ENCODE results near the gene ATAT1.

The ATAT1 gene

DNA sequence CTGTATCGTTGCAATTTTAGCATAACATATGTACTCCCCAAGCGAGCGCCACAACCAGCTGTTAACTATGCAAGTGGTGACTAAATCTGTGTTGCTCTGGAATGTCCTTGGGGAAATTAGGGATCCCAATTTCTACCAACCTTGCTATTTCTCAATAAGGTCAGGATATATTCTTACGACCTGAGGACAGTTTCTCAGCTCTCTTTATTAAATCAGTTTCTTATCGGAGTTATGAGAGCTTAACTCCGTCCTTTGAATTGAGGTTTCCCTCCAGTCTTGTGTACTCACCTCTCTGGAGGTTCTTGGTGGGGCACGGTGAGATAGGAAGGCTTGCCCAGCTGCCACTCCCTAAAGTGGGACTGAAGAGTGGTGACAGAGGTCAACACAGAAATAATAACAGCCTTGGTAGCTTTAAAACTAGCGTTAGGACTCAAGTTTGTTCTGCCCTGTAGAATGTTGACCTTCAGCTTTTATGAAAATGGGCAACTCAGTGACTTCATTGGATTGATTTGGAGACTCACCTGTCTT is 8.3 kb upstream of the ATAT1 start (continued):
- no peak for TF ChIP-seq ZC3H10 (CRISPR knock-in tag; IDR thresholded peaks at IDR 0.05)
- no peak for TF ChIP-seq BACH2 (CRISPR knock-in tag; IDR thresholded peaks at IDR 0.05; ENCODE audit: borderline replicate concordance)
- no peak for TF ChIP-seq ISL1 (CRISPR knock-in tag; IDR thresholded peaks at IDR 0.05)

DNA sequence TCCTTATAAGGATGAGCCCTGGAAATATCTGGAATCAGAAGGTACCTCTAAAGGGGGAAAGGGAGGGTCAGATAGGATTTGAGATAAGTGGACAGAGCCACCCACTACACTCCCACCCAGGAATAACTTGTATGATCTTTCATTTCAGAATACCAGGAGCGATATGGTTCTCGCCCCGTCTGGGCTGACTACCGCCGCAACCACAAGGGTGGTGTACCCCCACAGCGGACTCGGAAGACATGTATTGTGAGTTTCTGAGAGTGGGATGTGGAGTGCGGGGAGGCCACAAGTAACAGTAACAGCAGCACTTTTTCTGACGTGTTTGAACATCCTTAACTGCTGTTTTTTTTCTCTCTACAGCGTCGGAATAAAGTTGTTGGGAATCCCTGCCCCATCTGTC is 7.1 kb upstream of the ATAT1 start:
- no peak for ATAC-seq
- TF ChIP-seq ZNF70 (CRISPR knock-in tag; IDR thresholded peaks at IDR 0.05) (no peak), ARNTL (CRISPR knock-in tag; IDR thresholded peaks at IDR 0.05; ENCODE audit: borderline replicate concordance, low read depth) (no peak), ZFP30 (CRISPR knock-in tag; IDR thresholded peaks at IDR 0.05) (no peak), GLIS3 (CRISPR knock-in tag; IDR thresholded peaks at IDR 0.05) (no peak), ZNF8 (CRISPR knock-in tag; IDR thresholded peaks at IDR 0.05) (no peak), TOX (CRISPR knock-in tag; IDR thresholded peaks at IDR 0.05; ENCODE audit: borderline replicate concordance) (no peak), OSR1 (CRISPR knock-in tag; IDR thresholded peaks at IDR 0.05) (no peak), CREB5 (CRISPR knock-in tag; IDR thresholded peaks at IDR 0.05; ENCODE audit: low read depth) (no peak), BACH2 (CRISPR knock-in tag; IDR thresholded peaks at IDR 0.05; ENCODE audit: borderline replicate concordance) (no peak), CSDC2 (CRISPR knock-in tag; IDR thresholded peaks at IDR 0.05) (no peak)

- no peak for ATAC-seq
- TF ChIP-seq, protein P1, sequence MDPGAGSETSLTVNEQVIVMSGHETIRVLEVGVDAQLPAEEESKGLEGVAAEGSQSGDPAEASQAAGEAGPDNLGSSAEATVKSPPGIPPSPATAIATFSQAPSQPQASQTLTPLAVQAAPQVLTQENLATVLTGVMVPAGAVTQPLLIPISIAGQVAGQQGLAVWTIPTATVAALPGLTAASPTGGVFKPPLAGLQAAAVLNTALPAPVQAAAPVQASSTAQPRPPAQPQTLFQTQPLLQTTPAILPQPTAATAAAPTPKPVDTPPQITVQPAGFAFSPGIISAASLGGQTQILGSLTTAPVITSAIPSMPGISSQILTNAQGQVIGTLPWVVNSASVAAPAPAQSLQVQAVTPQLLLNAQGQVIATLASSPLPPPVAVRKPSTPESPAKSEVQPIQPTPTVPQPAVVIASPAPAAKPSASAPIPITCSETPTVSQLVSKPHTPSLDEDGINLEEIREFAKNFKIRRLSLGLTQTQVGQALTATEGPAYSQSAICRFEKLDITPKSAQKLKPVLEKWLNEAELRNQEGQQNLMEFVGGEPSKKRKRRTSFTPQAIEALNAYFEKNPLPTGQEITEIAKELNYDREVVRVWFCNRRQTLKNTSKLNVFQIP (CRISPR knock-in tag; IDR thresholded peaks at IDR 0.05; ENCODE audit: borderline replicate concordance, low read depth): no peak
- TF ChIP-seq ZC3H10 (CRISPR knock-in tag; IDR thresholded peaks at IDR 0.05) (no peak), BACH2 (CRISPR knock-in tag; IDR thresholded peaks at IDR 0.05; ENCODE audit: borderline replicate concordance) (no peak), ZFP3 (CRISPR knock-in tag; IDR thresholded peaks at IDR 0.05) (no peak)
- TF ChIP-seq, protein P2, sequence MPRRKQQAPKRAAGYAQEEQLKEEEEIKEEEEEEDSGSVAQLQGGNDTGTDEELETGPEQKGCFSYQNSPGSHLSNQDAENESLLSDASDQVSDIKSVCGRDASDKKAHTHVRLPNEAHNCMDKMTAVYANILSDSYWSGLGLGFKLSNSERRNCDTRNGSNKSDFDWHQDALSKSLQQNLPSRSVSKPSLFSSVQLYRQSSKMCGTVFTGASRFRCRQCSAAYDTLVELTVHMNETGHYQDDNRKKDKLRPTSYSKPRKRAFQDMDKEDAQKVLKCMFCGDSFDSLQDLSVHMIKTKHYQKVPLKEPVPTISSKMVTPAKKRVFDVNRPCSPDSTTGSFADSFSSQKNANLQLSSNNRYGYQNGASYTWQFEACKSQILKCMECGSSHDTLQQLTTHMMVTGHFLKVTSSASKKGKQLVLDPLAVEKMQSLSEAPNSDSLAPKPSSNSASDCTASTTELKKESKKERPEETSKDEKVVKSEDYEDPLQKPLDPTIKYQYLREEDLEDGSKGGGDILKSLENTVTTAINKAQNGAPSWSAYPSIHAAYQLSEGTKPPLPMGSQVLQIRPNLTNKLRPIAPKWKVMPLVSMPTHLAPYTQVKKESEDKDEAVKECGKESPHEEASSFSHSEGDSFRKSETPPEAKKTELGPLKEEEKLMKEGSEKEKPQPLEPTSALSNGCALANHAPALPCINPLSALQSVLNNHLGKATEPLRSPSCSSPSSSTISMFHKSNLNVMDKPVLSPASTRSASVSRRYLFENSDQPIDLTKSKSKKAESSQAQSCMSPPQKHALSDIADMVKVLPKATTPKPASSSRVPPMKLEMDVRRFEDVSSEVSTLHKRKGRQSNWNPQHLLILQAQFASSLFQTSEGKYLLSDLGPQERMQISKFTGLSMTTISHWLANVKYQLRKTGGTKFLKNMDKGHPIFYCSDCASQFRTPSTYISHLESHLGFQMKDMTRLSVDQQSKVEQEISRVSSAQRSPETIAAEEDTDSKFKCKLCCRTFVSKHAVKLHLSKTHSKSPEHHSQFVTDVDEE (CRISPR knock-in tag; IDR thresholded peaks at IDR 0.05): no peak
These were observed 1.2 kb upstream of the ATAT1 start for GRCh38 chr6:30625511-30625910.

GRCh38 chr6:30635834-30636233 is 9.2 kb downstream of the ATAT1 start:
- ATAC-seq: no peak
- TF ChIP-seq TCF4 (CRISPR knock-in tag; IDR thresholded peaks at IDR 0.05; ENCODE audit: borderline replicate concordance) (no peak), ZFP3 (CRISPR knock-in tag; IDR thresholded peaks at IDR 0.05) (no peak), CREB5 (CRISPR knock-in tag; IDR thresholded peaks at IDR 0.05; ENCODE audit: low read depth) (no peak), RARB (CRISPR knock-in tag; IDR thresholded peaks at IDR 0.05) (no peak), ARNTL (CRISPR knock-in tag; IDR thresholded peaks at IDR 0.05; ENCODE audit: borderline replicate concordance, low read depth) (no peak), ZNF565 (CRISPR knock-in tag; conservative IDR thresholded peaks at IDR 0.05; ENCODE audit: low read depth) (no peak), CSDC2 (CRISPR knock-in tag; IDR thresholded peaks at IDR 0.05) (no peak), CSRNP3 (CRISPR knock-in tag; IDR thresholded peaks at IDR 0.05) (no peak), PPARA (CRISPR knock-in tag; IDR thresholded peaks at IDR 0.05; ENCODE audit: borderline replicate concordance) (no peak), GLIS3 (CRISPR knock-in tag; IDR thresholded peaks at IDR 0.05) (no peak), ZC3H10 (CRISPR knock-in tag; IDR thresholded peaks at IDR 0.05) (no peak)
- TF ChIP-seq, protein P3, sequence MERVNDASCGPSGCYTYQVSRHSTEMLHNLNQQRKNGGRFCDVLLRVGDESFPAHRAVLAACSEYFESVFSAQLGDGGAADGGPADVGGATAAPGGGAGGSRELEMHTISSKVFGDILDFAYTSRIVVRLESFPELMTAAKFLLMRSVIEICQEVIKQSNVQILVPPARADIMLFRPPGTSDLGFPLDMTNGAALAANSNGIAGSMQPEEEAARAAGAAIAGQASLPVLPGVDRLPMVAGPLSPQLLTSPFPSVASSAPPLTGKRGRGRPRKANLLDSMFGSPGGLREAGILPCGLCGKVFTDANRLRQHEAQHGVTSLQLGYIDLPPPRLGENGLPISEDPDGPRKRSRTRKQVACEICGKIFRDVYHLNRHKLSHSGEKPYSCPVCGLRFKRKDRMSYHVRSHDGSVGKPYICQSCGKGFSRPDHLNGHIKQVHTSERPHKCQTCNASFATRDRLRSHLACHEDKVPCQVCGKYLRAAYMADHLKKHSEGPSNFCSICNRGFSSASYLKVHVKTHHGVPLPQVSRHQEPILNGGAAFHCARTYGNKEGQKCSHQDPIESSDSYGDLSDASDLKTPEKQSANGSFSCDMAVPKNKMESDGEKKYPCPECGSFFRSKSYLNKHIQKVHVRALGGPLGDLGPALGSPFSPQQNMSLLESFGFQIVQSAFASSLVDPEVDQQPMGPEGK (CRISPR knock-in tag; IDR thresholded peaks at IDR 0.05; ENCODE audit: borderline replicate concordance): no peak
- TF ChIP-seq, protein P2 (CRISPR knock-in tag; IDR thresholded peaks at IDR 0.05): no peak
